ENCODE measurements around the gene RIPK1.
A peak's percentile ranks its signal among the peaks of the same experiment; 100 is the strongest.
"Not testable (repeated sequence)": the region's sequence is repeated elsewhere in the genome, so short reads cannot be mapped to it uniquely, and the experiment has no call there.

RIPK1 gene

DNA sequence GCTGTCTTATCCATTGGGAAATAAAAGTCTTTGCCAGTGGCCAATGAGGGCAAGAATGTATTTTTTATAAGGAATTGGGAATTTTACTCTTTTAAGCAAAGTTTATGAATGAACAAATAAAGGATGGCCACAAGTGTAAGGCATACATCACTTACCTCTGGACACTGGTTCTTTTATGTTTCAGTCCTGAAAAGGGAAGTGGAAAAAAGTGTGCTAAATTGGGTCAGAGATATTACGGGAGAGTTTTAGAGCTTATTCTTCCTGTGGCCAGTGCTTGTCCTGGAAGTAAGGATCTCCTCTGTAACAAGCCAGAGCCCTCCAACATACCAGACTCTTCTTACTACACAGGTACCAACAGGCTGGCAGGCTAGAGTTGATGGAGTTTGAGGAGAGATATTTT, 22.5 kb upstream of the RIPK1 start:
- no CpG with 5 or more reads among the region's 1 CpG for WGBS, 2 experiments (ENCODE audit: insufficient coverage in 2 of 2)
- Histone ChIP-seq H3K36me3 (ENCODE audit: control insufficient read depth, insufficient read depth, low read length) (no peaks in the 10 kb centered on the region), H3K27ac (ENCODE audit: low read depth, low read length, severe bottlenecking) (no peak overlapping the region), H3K4me3 (ENCODE audit: extremely low read depth, insufficient read depth, low read length, poor library complexity, severe bottlenecking) (no peak overlapping the region), H3K4me1 (ENCODE audit: control insufficient read depth, insufficient read depth, low read length, poor library complexity, severe bottlenecking) (no peaks in the 10 kb centered on the region), H3K9me3 (ENCODE audit: control insufficient read depth, low read length) (no peaks in the 10 kb centered on the region)

- no peak overlapping the region for H3K27ac ChIP-seq (ENCODE audit: low read depth, low read length, severe bottlenecking)
- WGBS, 2 experiments (ENCODE audit: insufficient coverage in 2 of 2), result 82 to 89% methylated on average over 2 to 3 of the region's 3 CpGs
Measured at GRCh38 chr6:3046295-3046694, 22.0 kb upstream of the RIPK1 start.

GRCh38 chr6:3048009-3048408, 20.3 kb upstream of the RIPK1 start:
- not testable (repeated sequence) for H3K9me3 ChIP-seq (ENCODE audit: control insufficient read depth, low read length); H3K36me3 ChIP-seq (ENCODE audit: control insufficient read depth, insufficient read depth, low read length); H3K4me1 ChIP-seq (ENCODE audit: control insufficient read depth, insufficient read depth, low read length, poor library complexity, severe bottlenecking); H3K4me3 ChIP-seq (ENCODE audit: extremely low read depth, insufficient read depth, low read length, poor library complexity, severe bottlenecking); H3K27ac ChIP-seq (ENCODE audit: low read depth, low read length, severe bottlenecking)
- 98 to 100% methylated on average over 4 of the region's 4 CpGs for WGBS, 2 experiments (ENCODE audit: insufficient coverage in 2 of 2)

More at GRCh38 chr6:3046295-3046694, 22.0 kb upstream of the RIPK1 start:
- H3K4me1 ChIP-seq (ENCODE audit: control insufficient read depth, insufficient read depth, low read length, poor library complexity, severe bottlenecking), result no peaks in the 10 kb centered on the region
- no peaks in the 10 kb centered on the region for H3K9me3 ChIP-seq (ENCODE audit: control insufficient read depth, low read length)
- H3K36me3 ChIP-seq (ENCODE audit: control insufficient read depth, insufficient read depth, low read length), result no peaks in the 10 kb centered on the region
- no peak overlapping the region for H3K4me3 ChIP-seq (ENCODE audit: extremely low read depth, insufficient read depth, low read length, poor library complexity, severe bottlenecking)

DNA sequence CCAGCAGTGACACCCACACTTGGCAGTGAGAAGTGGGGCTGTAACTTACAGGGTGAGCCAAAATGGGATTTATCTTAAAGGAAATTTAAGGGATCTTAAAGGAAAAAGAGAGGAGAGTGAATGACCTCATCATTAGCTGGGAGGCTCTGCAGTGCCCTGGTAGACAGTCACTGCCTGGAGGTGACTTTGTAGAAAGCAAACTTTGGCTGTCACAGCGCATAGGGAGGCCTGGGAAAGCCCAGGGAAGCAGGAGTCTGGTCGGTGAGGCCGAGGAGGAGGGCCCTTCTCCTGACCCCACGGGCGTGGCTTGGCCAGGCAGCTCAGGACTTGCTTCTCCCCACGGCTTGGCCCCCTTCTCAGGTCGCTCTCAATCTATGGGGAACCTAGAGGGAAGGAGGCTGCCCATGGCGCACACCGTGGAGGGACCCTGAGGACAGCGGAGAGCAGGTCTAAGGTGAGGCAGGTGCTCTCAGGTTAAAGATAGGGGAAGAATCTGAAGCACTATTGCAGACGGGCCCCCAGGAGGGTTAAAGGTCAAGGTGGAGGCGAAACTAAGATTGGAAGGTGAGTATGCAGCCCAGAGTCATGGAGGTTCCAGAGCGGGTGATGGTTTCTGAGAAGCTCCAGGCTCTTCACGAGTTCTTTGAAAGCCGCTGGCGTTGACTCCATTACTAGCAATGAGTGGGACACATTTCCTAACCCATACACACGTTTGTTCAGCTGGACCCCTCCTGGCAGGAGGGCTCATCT, 15.6 kb upstream of the RIPK1 start:
- no peak overlapping the region for H3K27ac ChIP-seq (ENCODE audit: low read depth, low read length, severe bottlenecking)
- no peaks in the 10 kb centered on the region for H3K36me3 ChIP-seq (ENCODE audit: control insufficient read depth, insufficient read depth, low read length)
- H3K4me1 ChIP-seq (ENCODE audit: control insufficient read depth, insufficient read depth, low read length, poor library complexity, severe bottlenecking), result peaks cover 5% of the 10 kb centered on the region
- H3K9me3 ChIP-seq (ENCODE audit: control insufficient read depth, low read length), result no peaks in the 10 kb centered on the region
- 85% methylated on average over 14 to 17 of the region's 17 CpGs for WGBS, 2 experiments (ENCODE audit: insufficient coverage in 2 of 2)
- no peak overlapping the region for H3K4me3 ChIP-seq (ENCODE audit: extremely low read depth, insufficient read depth, low read length, poor library complexity, severe bottlenecking)

GRCh38 chr6:3053231-3053508, 15.1 kb upstream of the RIPK1 start:
- no peaks in the 10 kb centered on the region for H3K9me3 ChIP-seq (ENCODE audit: control insufficient read depth, low read length)
- H3K4me3 ChIP-seq (ENCODE audit: extremely low read depth, insufficient read depth, low read length, poor library complexity, severe bottlenecking), result peak overlapping the region; percentile 23
- H3K36me3 ChIP-seq (ENCODE audit: control insufficient read depth, insufficient read depth, low read length), result no peaks in the 10 kb centered on the region
- H3K4me1 ChIP-seq (ENCODE audit: control insufficient read depth, insufficient read depth, low read length, poor library complexity, severe bottlenecking), result peaks cover 5% of the 10 kb centered on the region
- 81 to 84% methylated on average over 9 to 10 of the region's 11 CpGs for WGBS, 2 experiments (ENCODE audit: insufficient coverage in 2 of 2)
- no peak overlapping the region for H3K27ac ChIP-seq (ENCODE audit: low read depth, low read length, severe bottlenecking)

DNA sequence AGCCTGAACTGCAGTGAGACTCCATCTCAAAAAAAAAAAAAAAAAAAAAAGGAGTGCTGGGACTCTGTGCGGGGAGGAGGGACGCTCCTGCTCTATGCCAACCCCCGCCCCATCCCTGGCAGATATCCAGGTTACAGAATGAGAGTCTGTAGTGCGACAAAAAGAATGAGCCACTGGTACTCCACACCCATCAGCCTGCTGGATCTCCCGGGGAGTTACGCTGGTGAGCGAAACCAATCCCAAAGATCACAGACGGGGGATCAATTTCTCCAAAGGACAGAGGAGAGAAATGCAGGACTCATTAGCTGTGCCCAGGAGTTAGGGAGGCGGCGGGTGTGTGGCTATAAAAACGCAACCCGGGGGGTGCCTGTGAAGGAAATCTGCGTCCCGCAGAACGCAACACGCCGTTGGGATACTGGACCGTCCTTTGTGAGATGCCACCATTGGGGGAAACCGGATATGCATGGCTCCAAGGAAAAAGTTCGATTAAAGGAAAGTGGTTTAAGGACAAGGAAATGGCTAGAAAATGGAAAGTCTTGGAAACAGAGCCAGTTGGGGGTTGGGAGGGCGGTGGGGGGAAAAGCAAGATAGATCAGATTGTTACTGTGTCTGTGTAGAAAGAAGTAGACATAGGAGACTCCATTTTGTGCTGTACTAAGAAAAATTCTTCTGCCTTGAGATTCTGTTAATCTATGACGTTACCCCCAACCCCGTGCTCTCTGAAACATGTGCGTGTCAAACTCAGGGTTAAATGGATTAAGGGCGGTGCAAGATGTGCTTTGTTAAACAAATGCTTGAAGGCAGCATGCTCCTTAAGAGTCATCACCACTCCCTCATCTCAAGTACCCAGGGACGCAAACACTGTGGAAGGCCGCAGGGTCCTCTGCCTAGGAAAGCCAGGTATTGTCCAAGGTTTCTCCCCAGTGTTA, 13.8 kb upstream of the RIPK1 start:
- peak overlapping the region; percentile 23 for H3K4me3 ChIP-seq (ENCODE audit: extremely low read depth, insufficient read depth, low read length, poor library complexity, severe bottlenecking)
- H3K27ac ChIP-seq (ENCODE audit: low read depth, low read length, severe bottlenecking); H3K4me1 ChIP-seq (ENCODE audit: control insufficient read depth, insufficient read depth, low read length, poor library complexity, severe bottlenecking): not testable (repeated sequence)

DNA sequence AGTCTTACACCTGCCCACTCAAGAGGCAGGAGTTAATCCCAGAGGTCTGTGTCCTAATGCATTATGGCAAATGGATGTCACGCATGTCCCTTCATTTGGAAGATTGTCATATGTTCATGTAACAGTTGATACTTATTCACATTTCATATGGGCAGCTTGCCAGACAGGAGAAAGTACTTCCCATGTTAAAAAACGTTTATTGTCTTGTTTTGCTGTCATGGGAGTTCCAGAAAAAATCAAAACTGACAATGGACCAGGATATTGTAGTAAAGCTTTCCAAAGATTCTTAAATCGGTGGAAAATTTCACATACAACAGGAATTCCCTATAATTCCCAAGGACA, 13.2 kb upstream of the RIPK1 start:
- no CpG with 5 or more reads among the region's 3 CpGs for WGBS, 2 experiments (ENCODE audit: insufficient coverage in 2 of 2)
- H3K27ac ChIP-seq (ENCODE audit: low read depth, low read length, severe bottlenecking); H3K36me3 ChIP-seq (ENCODE audit: control insufficient read depth, insufficient read depth, low read length); H3K4me1 ChIP-seq (ENCODE audit: control insufficient read depth, insufficient read depth, low read length, poor library complexity, severe bottlenecking); H3K9me3 ChIP-seq (ENCODE audit: control insufficient read depth, low read length); H3K4me3 ChIP-seq (ENCODE audit: extremely low read depth, insufficient read depth, low read length, poor library complexity, severe bottlenecking): not testable (repeated sequence)

More for the DNA sequence above, 13.8 kb upstream of the RIPK1 start:
- H3K9me3 ChIP-seq (ENCODE audit: control insufficient read depth, low read length); H3K36me3 ChIP-seq (ENCODE audit: control insufficient read depth, insufficient read depth, low read length): not testable (repeated sequence)
- 24 to 26% methylated on average over 19 to 24 of the region's 27 CpGs for WGBS, 2 experiments (ENCODE audit: insufficient coverage in 2 of 2)

DNA sequence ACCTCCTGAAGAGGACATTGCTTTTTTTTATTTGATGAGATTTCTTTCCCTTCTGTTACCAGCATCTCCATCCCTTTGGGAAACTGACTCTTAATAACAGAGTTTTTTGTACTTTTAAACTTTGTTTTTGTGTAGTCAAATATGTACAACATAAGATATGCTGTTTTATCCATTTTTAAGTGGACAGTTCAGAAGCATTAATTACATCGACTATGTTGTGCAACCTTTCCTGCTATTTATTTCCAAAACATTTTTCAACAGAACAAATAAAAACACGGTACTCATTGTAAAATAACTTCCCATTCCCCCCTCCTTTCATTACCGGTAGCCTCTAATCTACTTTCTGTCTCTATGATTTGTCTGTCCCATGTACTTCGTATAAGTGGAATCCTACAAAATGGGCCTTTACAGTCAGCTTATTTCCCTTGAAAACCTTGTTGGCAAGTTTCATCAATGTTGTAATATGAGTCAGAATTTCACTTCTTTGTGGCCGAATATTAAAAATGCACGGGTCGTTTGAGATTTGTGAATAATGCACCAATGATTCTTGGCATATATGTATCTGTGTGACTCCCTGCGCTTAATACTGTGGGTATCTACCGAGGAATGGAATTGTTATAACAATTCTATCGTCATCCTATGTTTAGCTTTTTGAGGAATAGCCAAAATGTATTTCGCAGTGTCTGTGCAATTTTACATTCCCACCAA, 11.1 kb upstream of the RIPK1 start:
- Histone ChIP-seq H3K36me3 (ENCODE audit: control insufficient read depth, insufficient read depth, low read length) (no peaks in the 10 kb centered on the region), H3K4me3 (ENCODE audit: extremely low read depth, insufficient read depth, low read length, poor library complexity, severe bottlenecking) (no peak overlapping the region), H3K4me1 (ENCODE audit: control insufficient read depth, insufficient read depth, low read length, poor library complexity, severe bottlenecking) (peaks cover 5% of the 10 kb centered on the region), H3K27ac (ENCODE audit: low read depth, low read length, severe bottlenecking) (no peak overlapping the region), H3K9me3 (ENCODE audit: control insufficient read depth, low read length) (no peaks in the 10 kb centered on the region)
- WGBS, 2 experiments (ENCODE audit: insufficient coverage in 2 of 2), result 90 to 95% methylated on average over 10 to 11 of the region's 11 CpGs

DNA sequence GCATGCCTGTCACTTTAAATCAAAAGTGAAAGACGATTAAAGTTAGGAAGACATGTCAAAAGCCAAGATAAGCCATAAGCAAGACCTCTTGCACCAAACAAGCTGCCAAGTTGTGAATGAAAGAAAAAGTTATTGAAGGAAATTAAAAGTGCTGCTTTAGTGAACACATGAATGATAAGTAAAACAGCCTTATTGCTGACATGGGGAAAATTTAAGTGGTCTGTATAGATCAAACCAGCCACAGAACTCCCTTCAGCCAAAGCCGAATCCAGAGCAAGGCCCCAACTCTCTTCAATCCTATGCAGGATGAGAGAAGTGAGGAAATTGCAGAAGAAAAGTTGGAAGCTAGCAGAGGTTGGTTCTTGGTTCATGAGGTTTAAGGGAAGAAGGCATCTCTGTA, 9.3 kb upstream of the RIPK1 start:
- Histone ChIP-seq H3K27ac (ENCODE audit: low read depth, low read length, severe bottlenecking) (no peak overlapping the region), H3K4me3 (ENCODE audit: extremely low read depth, insufficient read depth, low read length, poor library complexity, severe bottlenecking) (no peak overlapping the region), H3K4me1 (ENCODE audit: control insufficient read depth, insufficient read depth, low read length, poor library complexity, severe bottlenecking) (peaks cover 5% of the 10 kb centered on the region), H3K36me3 (ENCODE audit: control insufficient read depth, insufficient read depth, low read length) (no peaks in the 10 kb centered on the region), H3K9me3 (ENCODE audit: control insufficient read depth, low read length) (no peaks in the 10 kb centered on the region)
- 100% methylated on average over 1 of the region's 2 CpGs; no CpG with 5 or more reads in 1 of the 2 experiments for WGBS, 2 experiments (ENCODE audit: insufficient coverage in 2 of 2)

DNA sequence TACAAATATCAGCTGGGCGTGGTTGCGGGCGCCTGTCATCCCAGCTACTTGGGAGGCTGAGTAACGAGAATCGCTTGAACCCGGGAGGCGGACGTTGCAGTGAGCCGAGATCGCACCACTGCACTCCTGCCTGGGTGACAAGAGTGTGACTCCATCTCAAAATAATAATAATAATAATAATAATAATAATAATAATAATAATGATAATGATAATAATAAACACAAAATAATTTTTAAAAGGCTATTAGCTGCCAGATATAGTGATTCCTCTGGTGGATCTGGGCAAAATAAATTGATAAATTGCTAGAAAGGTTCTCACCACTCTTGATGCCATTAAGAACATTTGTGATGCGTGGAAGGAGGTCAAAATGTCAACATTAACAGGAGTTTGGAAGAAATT, 8.2 kb upstream of the RIPK1 start:
- not testable (repeated sequence) for H3K9me3 ChIP-seq (ENCODE audit: control insufficient read depth, low read length); H3K4me1 ChIP-seq (ENCODE audit: control insufficient read depth, insufficient read depth, low read length, poor library complexity, severe bottlenecking); H3K4me3 ChIP-seq (ENCODE audit: extremely low read depth, insufficient read depth, low read length, poor library complexity, severe bottlenecking); H3K27ac ChIP-seq (ENCODE audit: low read depth, low read length, severe bottlenecking); H3K36me3 ChIP-seq (ENCODE audit: control insufficient read depth, insufficient read depth, low read length)
- WGBS, 2 experiments (ENCODE audit: insufficient coverage in 2 of 2), result 86 to 94% methylated on average over 4 to 9 of the region's 11 CpGs

Data from mesodermal cell (in vitro differentiated cells).